NCI-H2196 (cell line): Measurements from ENCODE around the gene CPEB2.
A peak's percentile ranks its signal among the peaks of the same experiment; 100 is the strongest.

Experiments used
- DNase-seq: peaks from one replicate; lab custom pipeline; 2025; ENCODE audit not compliant: unreplicated experiment; lab: John Stamatoyannopoulos, UW

CPEB2 gene

GRCh38 chr4:15001869-15002658 is at the start of gene CPEB2:
CPEB2 (plus strand) TSS chr4:15002481; CDS start chr4:15002674, 193 bp downstream.
- peak; percentile 80 for DNase-seq

DNA sequence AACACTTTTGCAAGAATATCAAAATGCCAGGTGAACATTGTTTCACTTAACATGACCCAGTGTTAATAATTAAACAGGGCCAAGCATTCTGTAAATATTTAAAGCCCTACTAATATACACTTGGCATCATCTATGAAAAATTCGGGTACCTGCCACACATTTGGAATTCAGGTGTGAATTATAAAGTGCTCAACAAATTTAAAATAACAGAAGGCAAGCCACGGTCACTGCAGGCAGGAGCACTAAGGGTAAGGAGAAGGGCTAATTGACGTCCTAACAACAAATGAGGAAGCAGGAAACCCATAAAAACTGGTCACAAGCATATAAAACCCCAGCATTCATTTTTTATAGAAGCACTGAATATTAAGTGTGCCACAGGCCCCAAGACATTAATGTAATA is 43.8 kb upstream of the CPEB2 start:
- DNase-seq: no peak

GRCh38 chr4:14961292-14961691 is 41.0 kb upstream of the CPEB2 start:
- no peak for DNase-seq

- DNase-seq: no peak
Observed at GRCh38 chr4:14965071-14965470, 37.2 kb upstream of the CPEB2 start.

GRCh38 chr4:14967982-14968381 is 34.3 kb upstream of the CPEB2 start:
- DNase-seq: no peak

DNA sequence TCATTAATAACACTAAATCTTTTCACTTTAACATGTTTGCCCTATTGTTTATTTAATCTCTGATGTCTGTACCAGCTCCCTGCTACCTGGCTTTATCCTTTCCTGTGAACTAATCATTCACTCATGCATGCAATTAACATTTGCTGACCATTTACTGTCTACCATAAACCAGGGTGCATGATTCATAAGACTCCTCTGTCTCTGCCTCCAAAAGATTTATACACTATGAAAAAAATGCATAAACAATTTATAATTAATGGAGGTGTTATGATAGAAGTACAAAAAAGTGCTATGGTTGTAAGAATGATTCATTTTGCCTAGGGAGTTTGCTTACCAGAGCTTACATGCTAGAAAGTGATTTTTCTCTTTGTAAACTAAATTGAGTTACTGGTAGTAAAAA is 24.5 kb upstream of the CPEB2 start:
- DNase-seq: no peak

GRCh38 chr4:14984448-14984847 is 17.8 kb upstream of the CPEB2 start:
- no peak for DNase-seq

- no peak for DNase-seq
Observed at GRCh38 chr4:14985161-14985560, 17.1 kb upstream of the CPEB2 start.

- no peak for DNase-seq
Observed at GRCh38 chr4:14985843-14986242, 16.4 kb upstream of the CPEB2 start.

- no peak for DNase-seq
Observed at GRCh38 chr4:14987054-14987453, 15.2 kb upstream of the CPEB2 start.

- no peak for DNase-seq
Observed at GRCh38 chr4:14990484-14990883, 11.8 kb upstream of the CPEB2 start.

GRCh38 chr4:14994242-14994641 is 8.0 kb upstream of the CPEB2 start:
- DNase-seq: no peak

- DNase-seq: peak; percentile 31
Observed at GRCh38 chr4:15001248-15001868, 923 bp upstream of the CPEB2 start.

GRCh38 chr4:15002659-15003400 is 549 bp downstream of the CPEB2 start:
- peak; percentile 18 for DNase-seq

DNA sequence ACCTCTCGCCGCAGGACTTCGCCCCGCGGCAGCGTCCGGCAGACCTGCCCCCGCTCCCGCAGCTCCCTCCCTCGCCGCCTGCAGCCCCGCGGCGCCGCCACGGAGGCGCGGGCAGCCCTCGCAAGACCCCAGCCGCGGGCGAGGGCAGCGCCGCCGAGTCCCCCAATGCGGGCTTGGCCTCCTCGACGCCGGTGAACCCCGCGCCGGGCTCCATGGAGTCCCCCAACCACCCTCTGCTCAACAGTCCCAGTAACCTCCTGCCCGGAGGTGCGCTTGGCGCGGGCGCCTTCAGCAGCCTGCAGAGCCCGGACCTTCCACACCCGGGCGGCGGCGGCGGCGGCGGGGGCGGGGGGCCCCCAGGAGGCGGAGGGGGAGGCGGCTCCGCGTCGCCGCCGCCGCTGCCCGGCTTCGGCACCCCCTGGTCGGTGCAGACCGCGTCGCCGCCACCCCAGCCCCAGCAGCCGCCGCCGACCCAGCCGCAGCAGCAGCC is 1.2 kb downstream of the CPEB2 start:
- DNase-seq: no peak

- DNase-seq: no peak
Observed at GRCh38 chr4:15003891-15004738, 1.8 kb downstream of the CPEB2 start.

DNA sequence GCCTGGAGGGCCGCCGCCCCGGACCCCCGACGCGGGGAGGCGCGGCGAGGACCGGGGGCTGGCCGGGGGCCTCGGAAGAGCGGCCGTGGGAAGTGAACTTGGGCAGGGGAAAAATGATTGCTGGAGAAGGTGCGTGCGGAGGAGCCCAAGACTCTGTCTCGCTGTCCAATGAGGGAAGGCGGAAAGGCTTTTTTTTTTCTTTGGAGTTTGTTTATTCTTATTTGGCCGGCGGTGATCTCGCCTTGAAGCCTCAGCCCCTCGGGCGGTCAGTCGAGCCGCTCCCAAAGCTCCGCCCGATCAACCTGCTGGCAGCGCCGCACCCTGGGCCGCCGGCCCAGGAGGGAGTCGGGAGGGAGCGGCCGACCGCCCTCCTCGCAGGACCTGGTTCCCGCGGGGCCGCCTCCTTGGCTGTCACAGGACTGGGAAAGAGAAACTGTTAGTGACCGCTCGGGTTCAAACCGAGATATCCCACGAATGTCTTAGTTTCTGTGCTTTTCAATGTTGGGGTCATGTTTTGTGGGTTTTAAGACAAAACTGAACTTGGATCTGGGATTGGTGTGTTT is 2.5 kb downstream of the CPEB2 start:
- no peak for DNase-seq

DNA sequence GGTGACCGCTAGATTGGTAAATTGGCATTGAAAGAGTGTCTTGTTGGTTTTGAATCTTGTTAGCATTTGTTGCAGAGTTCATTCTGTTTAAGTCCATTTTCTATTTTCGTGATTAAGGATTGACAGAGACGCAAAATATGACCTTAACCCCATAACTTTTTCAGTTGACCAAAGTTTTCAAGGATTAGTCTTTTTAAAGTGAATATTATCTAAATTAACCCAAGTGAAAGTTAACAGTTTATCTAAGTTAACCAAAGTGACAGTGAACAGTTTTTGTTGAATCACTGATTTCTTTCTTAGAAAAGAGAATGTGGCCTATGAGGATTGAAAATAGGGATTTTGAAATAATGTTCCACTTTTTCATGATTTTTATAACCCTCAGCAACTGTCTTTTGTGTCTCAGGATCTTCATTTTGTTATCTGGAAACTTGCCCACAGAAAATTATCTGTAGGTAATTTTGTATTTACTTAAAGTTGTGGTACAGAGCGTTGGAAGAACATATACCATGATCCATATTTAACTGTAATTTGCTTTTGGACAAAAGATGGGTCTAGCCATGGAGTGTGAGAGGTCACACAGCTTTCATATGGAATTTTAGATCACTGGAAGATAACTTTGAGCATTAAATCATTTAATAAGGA is 3.3 kb downstream of the CPEB2 start:
- no peak for DNase-seq

DNA sequence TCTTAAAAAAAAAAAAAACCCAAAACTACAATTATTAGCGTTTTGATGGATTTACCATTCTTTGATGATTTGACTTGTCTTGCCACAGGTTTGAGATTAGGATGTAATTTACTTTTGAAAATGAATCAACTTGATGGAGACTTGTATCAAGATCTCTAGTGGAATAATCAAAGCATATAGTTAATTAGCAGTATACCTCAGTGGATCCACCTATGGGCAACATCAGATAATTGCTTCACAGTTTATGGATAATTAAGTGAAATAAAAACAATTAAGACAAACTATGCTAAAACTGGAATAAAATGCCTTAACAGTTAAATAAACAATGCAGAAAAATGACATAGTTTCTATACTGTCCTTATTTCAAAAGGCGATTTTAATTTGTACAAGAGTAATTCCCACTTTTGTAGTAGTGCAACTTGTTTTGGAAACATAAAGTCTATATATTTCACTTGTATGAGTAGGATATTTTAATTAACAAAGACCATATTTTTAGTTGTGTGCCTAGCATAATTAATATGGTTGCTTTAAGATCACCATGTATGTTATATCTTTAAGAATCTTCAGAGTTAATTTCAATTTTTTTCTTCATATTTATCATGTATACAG is 4.2 kb downstream of the CPEB2 start:
- no peak for DNase-seq

- no peak for DNase-seq
Observed at GRCh38 chr4:15007201-15007600, 4.9 kb downstream of the CPEB2 start.
